Left lung (tissue), 10 donors: ENCODE data around the gene ESRRA. TPM values are rescaled to one million over a fixed set of nuclear protein-coding genes. Genes with fewer than 3 reads are reported as not detected.

Experiments
- ATAC-seq: fragments of 200-7000 bp; cut with Tn5 transposase; one replicate; pipeline ENCODE4 v1.9.1; 2020; ENCODE audit warnings: moderate library complexity
- DNase-seq, 4 donors: peaks; one replicate each; pipeline ENCODE4 v3.0.0-alpha.2; 2013 to 2020
- H3K27ac ChIP-seq, 2 donors: fragments of 200-600 bp; sonication (generic) in 1 of 2; one replicate each; pipeline versions ENCODE4 v1.5.0 to v1.8.0; 2020 to 2021
- H3K27me3 ChIP-seq, 2 donors: fragments of 200-600 bp; sonication (generic) in 1 of 2; one replicate each; pipeline versions ENCODE4 v1.5.0 to v1.8.0; 2020 to 2021
- H3K36me3 ChIP-seq, 2 donors: fragments of 200-600 bp; sonication (generic) in 1 of 2; one replicate each; pipeline versions ENCODE4 v1.5.0 to v1.8.0; 2020 to 2021
- H3K4me1 ChIP-seq, 2 donors: fragments of 200-600 bp; one replicate each; pipeline ENCODE4 v1.8.0; 2021
- H3K4me3 ChIP-seq, 2 donors: fragments of 200-600 bp; sonication (generic) in 1 of 2; one replicate each; pipeline versions ENCODE4 v1.5.0 to v1.8.0; 2020 to 2021; ENCODE audit warnings: mild to moderate bottlenecking in 1 of 2
- H3K9me3 ChIP-seq, 2 donors: fragments of 200-600 bp; sonication (generic) in 1 of 2; one replicate each; pipeline versions ENCODE4 v1.5.0 to v1.8.0; 2020 to 2021
- CTCF ChIP-seq, 2 donors: fragments of 200-600 bp; sonication (generic) in 1 of 2; IDR thresholded peaks; one replicate each; pipeline versions ENCODE4 v1.5.0 to v1.8.0; 2021; ENCODE audit warnings: antibody characterized with exemption in 2 of 2
- intact Hi-C, 2 donors: fragments of 100-400 bp; cut with DNase I; formaldehyde crosslinking; loops; one replicate each; pipeline versions ENCODE4 v1.11.2 to v1.14.2; 2022
- polyA plus RNA-seq, 6 donors: library from polyadenylated mRNA; unstranded; fragments of 120-200 nt; gene quantifications; one replicate each; pipeline ENCODE4 v1.2.1, GENCODE V29; 2013; ENCODE audit not compliant: insufficient read length in 6 of 6
- total RNA-seq, 2 donors: library from RNA; stranded (reverse); fragmentation: NEBNext Ultra II Directional; extraction: Animal tissue kit (Norgen Biotek cat#: 25700); gene quantifications; one replicate each; pipeline ENCODE4 v1.2.1, GENCODE V29; 2021
- donor health status: DM: no; HTN: yes; CAD: no.
- donor health status: DM: no; HTN: no; CAD: no.

Gene ESRRA
- total and polyA plus RNA-seq, 8 donors, result 10.2 to 60.1 (median 13.8) TPM

GRCh38 chr11:64259533-64260067, 45.7 kb upstream of the ESRRA start:
- H3K4me3 ChIP-seq, result no peak overlapping the region
- H3K9me3 ChIP-seq, result no peaks in the 10 kb centered on the region
- no peak for DNase-seq
- H3K36me3 ChIP-seq, result peaks cover 0 to 95% of the 10 kb centered on the region in 2 donors
- no peaks in the 10 kb centered on the region for H3K4me1 ChIP-seq
- no peak for ATAC-seq
- no peak overlapping the region for H3K27ac ChIP-seq
- TF ChIP-seq CTCF (IDR thresholded peaks at IDR 0.05), result no peak
- intact Hi-C loops, result no loop called here
- no peaks in the 10 kb centered on the region for H3K27me3 ChIP-seq

GRCh38 chr11:64260147-64260708, 45.1 kb upstream of the ESRRA start:
- TF ChIP-seq CTCF (IDR thresholded peaks at IDR 0.05), result no peak
- Histone ChIP-seq H3K4me3 (no peak overlapping the region), H3K4me1 (no peaks in the 10 kb centered on the region), H3K9me3 (no peaks in the 10 kb centered on the region), H3K27me3 (no peaks in the 10 kb centered on the region), H3K36me3 (peaks cover 0 to 95% of the 10 kb centered on the region in 2 donors), H3K27ac (no peak overlapping the region)
- intact Hi-C loops, result no loop called here
- DNase-seq (no peak), ATAC-seq (no peak)

- ATAC-seq (no peak), DNase-seq (peak in 1 of 4 donors; percentile 71)
- H3K4me3 ChIP-seq, result no peak overlapping the region
- no peaks in the 10 kb centered on the region for H3K4me1 ChIP-seq
- no peaks in the 10 kb centered on the region for H3K27me3 ChIP-seq
- intact Hi-C loops, result no loop called here
- H3K27ac ChIP-seq, result no peak overlapping the region
- no peak for TF ChIP-seq CTCF (IDR thresholded peaks at IDR 0.05)
- no peaks in the 10 kb centered on the region for H3K9me3 ChIP-seq
- peaks cover 0 to 95% of the 10 kb centered on the region in 2 donors for H3K36me3 ChIP-seq
Observed at GRCh38 chr11:64261556-64262080, 43.7 kb upstream of the ESRRA start.

- Histone ChIP-seq H3K27ac (no peak overlapping the region), H3K9me3 (no peaks in the 10 kb centered on the region), H3K4me3 (no peak overlapping the region), H3K4me1 (peaks cover 0 to 7% of the 10 kb centered on the region in 2 donors), H3K36me3 (peaks cover 0 to 95% of the 10 kb centered on the region in 2 donors), H3K27me3 (no peaks in the 10 kb centered on the region)
- ATAC-seq (no peak), DNase-seq (peak in 1 of 4 donors; percentile 76)
- TF ChIP-seq CTCF (IDR thresholded peaks at IDR 0.05), result no peak
- intact Hi-C loops, result no loop called here
Observed at GRCh38 chr11:64262271-64263002, 42.9 kb upstream of the ESRRA start.
